ENCODE results near the gene PTOV1. TPM values are rescaled to one million over a fixed set of nuclear protein-coding genes. Genes with fewer than 3 reads are reported as not detected.

Gene PTOV1
- total RNA-seq, 1 experiment from 2014 or later: 114 TPM

- no peak for ATAC-seq
- no peak overlapping the region for H3K4me3 ChIP-seq (ENCODE audit: low read depth in 2 of 2, low read length in 2 of 2)
- intact Hi-C loops (cut with micrococcal nuclease; ENCODE audit: unreplicated experiment): no loop called here
- H3K36me3 ChIP-seq (ENCODE audit: control insufficient read depth, insufficient read depth, low read length): peaks cover 4% of the 10 kb centered on the region; the same call in 1 of the 2 replicates
- BruUV-seq (replicated peaks): no TSS peak
- H3K9me3 ChIP-seq (ENCODE audit: control insufficient read depth, insufficient read depth, low read depth, low read length): no peaks in the 10 kb centered on the region
- no peak for DNase-seq (ENCODE audit: low read depth, low spot score)
- POLR2A ChIA-PET: interaction anchor here (0.6 kb wide), 1 partner anchor 49 kb away, joined by 4 read pairs; no protein-coding TSS in a partner anchor
- TF ChIP-seq SIN3A (IDR thresholded peaks at IDR 0.05; ENCODE audit: borderline replicate concordance, insufficient read depth, low read depth, low read length) (no peak), TCF7L2 (IDR thresholded peaks at IDR 0.05; ENCODE audit: low read depth, low read length) (no peak), POLR2AphosphoS5 (IDR thresholded peaks at IDR 0.05; ENCODE audit: low read depth, low read length) (no peak), REST (IDR thresholded peaks at IDR 0.05; ENCODE audit: insufficient read depth in 1 of 2, low read depth in 2 of 2, low read length in 1 of 2) (no peak)
- TF ChIP-seq, protein P1, sequence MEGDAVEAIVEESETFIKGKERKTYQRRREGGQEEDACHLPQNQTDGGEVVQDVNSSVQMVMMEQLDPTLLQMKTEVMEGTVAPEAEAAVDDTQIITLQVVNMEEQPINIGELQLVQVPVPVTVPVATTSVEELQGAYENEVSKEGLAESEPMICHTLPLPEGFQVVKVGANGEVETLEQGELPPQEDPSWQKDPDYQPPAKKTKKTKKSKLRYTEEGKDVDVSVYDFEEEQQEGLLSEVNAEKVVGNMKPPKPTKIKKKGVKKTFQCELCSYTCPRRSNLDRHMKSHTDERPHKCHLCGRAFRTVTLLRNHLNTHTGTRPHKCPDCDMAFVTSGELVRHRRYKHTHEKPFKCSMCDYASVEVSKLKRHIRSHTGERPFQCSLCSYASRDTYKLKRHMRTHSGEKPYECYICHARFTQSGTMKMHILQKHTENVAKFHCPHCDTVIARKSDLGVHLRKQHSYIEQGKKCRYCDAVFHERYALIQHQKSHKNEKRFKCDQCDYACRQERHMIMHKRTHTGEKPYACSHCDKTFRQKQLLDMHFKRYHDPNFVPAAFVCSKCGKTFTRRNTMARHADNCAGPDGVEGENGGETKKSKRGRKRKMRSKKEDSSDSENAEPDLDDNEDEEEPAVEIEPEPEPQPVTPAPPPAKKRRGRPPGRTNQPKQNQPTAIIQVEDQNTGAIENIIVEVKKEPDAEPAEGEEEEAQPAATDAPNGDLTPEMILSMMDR (IDR thresholded peaks at IDR 0.05): no peak
- peaks cover 8% of the 10 kb centered on the region for H3K4me1 ChIP-seq (ENCODE audit: control insufficient read depth, insufficient read depth, low read length)
- CTCF ChIA-PET: no interaction called here
- no peak overlapping the region for H3K27ac ChIP-seq (ENCODE audit: low read length)
- H3K27me3 ChIP-seq (ENCODE audit: control insufficient read depth, insufficient read depth, low read length): no peaks in the 10 kb centered on the region
- in situ Hi-C loops (cut with HindIII; ENCODE audit: low pct_unique_long_range_greater_than_20kb, low sequenced_read_pairs): no loop called here
These were observed 29.4 kb downstream of the PTOV1 start for GRCh38 chr19:49880162-49880869.

DNA sequence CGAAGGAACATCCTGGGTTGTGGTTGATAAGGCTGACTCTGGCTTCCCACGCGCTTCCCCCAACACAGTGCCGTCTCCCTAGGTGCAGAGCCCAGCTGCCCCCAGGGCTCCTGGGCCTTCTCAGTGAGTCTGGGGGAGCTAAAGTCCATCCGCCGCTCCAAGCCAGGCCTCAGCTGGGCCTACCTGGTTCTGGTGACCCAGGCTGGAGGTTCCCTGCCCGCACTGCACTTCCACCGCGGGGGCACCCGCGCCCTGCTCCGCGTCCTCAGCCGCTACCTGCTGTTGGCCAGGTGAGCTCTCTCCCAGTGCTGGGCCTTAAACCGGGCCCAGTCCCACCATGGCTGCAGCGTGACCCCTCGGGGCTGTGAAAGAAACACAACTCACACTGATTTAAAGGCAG lies 30.2 kb downstream of the PTOV1 start:
- H3K4me3 ChIP-seq (ENCODE audit: low read depth in 2 of 2, low read length in 2 of 2): no peak overlapping the region
- no peak for ATAC-seq
- H3K9me3 ChIP-seq (ENCODE audit: control insufficient read depth, insufficient read depth, low read depth, low read length): no peaks in the 10 kb centered on the region
- in situ Hi-C loops (cut with HindIII; ENCODE audit: low pct_unique_long_range_greater_than_20kb, low sequenced_read_pairs) (no loop called here), intact Hi-C loops (cut with micrococcal nuclease; ENCODE audit: unreplicated experiment) (no loop called here)
- BruUV-seq (replicated peaks): no TSS peak
- H3K27me3 ChIP-seq (ENCODE audit: control insufficient read depth, insufficient read depth, low read length): no peaks in the 10 kb centered on the region
- H3K36me3 ChIP-seq (ENCODE audit: control insufficient read depth, insufficient read depth, low read length): no peaks in the 10 kb centered on the region
- no peak for TF ChIP-seq TCF7L2 (IDR thresholded peaks at IDR 0.05; ENCODE audit: low read depth, low read length)
- TF ChIP-seq SIN3A (IDR thresholded peaks at IDR 0.05; ENCODE audit: borderline replicate concordance, insufficient read depth, low read depth, low read length): no peak
- no peak for TF ChIP-seq POLR2AphosphoS5 (IDR thresholded peaks at IDR 0.05; ENCODE audit: low read depth, low read length)
- TF ChIP-seq, protein P1 (IDR thresholded peaks at IDR 0.05): no peak
- no peak for TF ChIP-seq REST (IDR thresholded peaks at IDR 0.05; ENCODE audit: insufficient read depth in 1 of 2, low read depth in 2 of 2, low read length in 1 of 2)
- ChIA-PET POLR2A (no interaction called here), CTCF (no interaction called here)
- H3K4me1 ChIP-seq (ENCODE audit: control insufficient read depth, insufficient read depth, low read length): peaks cover 4% of the 10 kb centered on the region
- H3K27ac ChIP-seq (ENCODE audit: low read length): no peak overlapping the region
- DNase-seq (ENCODE audit: low read depth, low spot score): no peak
